ENCODE data around the gene JAG1.

GRCh38 chr20:10605547-10606195 lies 68.1 kb downstream of the JAG1 start:
- TF ChIP-seq CTCF (IDR thresholded peaks at IDR 0.05; ENCODE audit: borderline replicate concordance, extremely low read depth, low read length, poor library complexity, severe bottlenecking), result no peak
- TF ChIP-seq EZH2 (IDR thresholded peaks at IDR 0.05; ENCODE audit: borderline replicate concordance, low read depth, low read length, severe bottlenecking), result no peak
